Small intestine (tissue), 7 donors: ENCODE measurements around the gene BIN2. TPM values are rescaled to one million over a fixed set of nuclear protein-coding genes. Genes with fewer than 3 reads are reported as not detected.
"Not testable (repeated sequence)": the region's sequence is repeated elsewhere in the genome, so short reads cannot be mapped to it uniquely, and the experiment has no call there.

Source experiments
- DNase-seq, 2 donors: peaks; one replicate each; pipeline versions ENCODE4 v3.0.0 to v3.0.0-alpha.2; 2013
- FAIRE-seq: peaks from 2 replicates; lab custom pipeline; 2012; peaks lifted over from hg19 to GRCh38; lab: Jason Lieb, UNC
- H3K27ac ChIP-seq, 3 donors: one replicate each; pipeline ENCODE4 v1.5.1; 2013; ENCODE audit warnings: low read length in 2 of 3, mild to moderate bottlenecking in 2 of 3, control low read depth in 1 of 3, inconsistent platforms in 1 of 3, low read depth in 1 of 3, moderate library complexity in 1 of 3
- H3K27me3 ChIP-seq, 3 donors: one replicate each; pipeline ENCODE4 v1.6.1; 2013; ENCODE audit warnings: low read length in 3 of 3, inconsistent platforms in 1 of 3; ENCODE audit not compliant: control insufficient read depth in 3 of 3, insufficient read depth in 3 of 3
- H3K36me3 ChIP-seq, 3 donors: one replicate each; pipeline ENCODE4 v1.6.1; 2013; ENCODE audit warnings: low read length in 3 of 3, inconsistent platforms in 1 of 3, low read depth in 1 of 3, mild to moderate bottlenecking in 1 of 3, moderate library complexity in 1 of 3; ENCODE audit not compliant: control insufficient read depth in 3 of 3, insufficient read depth in 2 of 3
- H3K4me1 ChIP-seq, 3 donors: one replicate each; pipeline ENCODE4 v1.6.1; 2013; ENCODE audit warnings: low read length in 2 of 3, inconsistent platforms in 1 of 3, low read depth in 1 of 3, mild to moderate bottlenecking in 1 of 3, moderate library complexity in 1 of 3; ENCODE audit not compliant: control insufficient read depth in 3 of 3, insufficient read depth in 2 of 3
- H3K4me3 ChIP-seq, 3 donors: one replicate each; pipeline ENCODE4 v1.5.1; 2013; ENCODE audit warnings: low read length in 3 of 3, control low read depth in 1 of 3, inconsistent platforms in 1 of 3, low read depth in 1 of 3, mild to moderate bottlenecking in 1 of 3, moderate library complexity in 1 of 3
- H3K9me3 ChIP-seq, 2 donors: one replicate each; pipeline ENCODE4 v1.6.1; 2013; ENCODE audit warnings: low read depth in 1 of 2, low read length in 1 of 2; ENCODE audit not compliant: control insufficient read depth in 2 of 2, insufficient read depth in 1 of 2
- WGBS, 3 donors: extraction: QIAGEN DNeasy Blood & Tissue Kit; methylation state at CpG; one replicate each; pipeline ENCODE4 v1.1.7; 2013; 5-methylcytosine and 5-hydroxymethylcytosine counted together
- polyA plus RNA-seq, 4 donors: library from polyadenylated mRNA; stranded (reverse) in 3 of 4; unstranded in 1 of 4; fragments of 200-250 nt in 3 of 4; fragments of 120-200 nt in 1 of 4; gene quantifications; one replicate each; pipeline versions ENCODE4 v1.2.1 to v1.2.3, GENCODE V29; 2013
- donor health status: healthy with polysubstance abuse.
- donor health status: control.
- donor health status: control.
- donor health status: Bipolar disorder and iron deficiency.
- donor health status: healthy.

The BIN2 gene
- polyA plus RNA-seq, 4 donors = 1.6 to 6.1 (median 4.0) TPM

DNA sequence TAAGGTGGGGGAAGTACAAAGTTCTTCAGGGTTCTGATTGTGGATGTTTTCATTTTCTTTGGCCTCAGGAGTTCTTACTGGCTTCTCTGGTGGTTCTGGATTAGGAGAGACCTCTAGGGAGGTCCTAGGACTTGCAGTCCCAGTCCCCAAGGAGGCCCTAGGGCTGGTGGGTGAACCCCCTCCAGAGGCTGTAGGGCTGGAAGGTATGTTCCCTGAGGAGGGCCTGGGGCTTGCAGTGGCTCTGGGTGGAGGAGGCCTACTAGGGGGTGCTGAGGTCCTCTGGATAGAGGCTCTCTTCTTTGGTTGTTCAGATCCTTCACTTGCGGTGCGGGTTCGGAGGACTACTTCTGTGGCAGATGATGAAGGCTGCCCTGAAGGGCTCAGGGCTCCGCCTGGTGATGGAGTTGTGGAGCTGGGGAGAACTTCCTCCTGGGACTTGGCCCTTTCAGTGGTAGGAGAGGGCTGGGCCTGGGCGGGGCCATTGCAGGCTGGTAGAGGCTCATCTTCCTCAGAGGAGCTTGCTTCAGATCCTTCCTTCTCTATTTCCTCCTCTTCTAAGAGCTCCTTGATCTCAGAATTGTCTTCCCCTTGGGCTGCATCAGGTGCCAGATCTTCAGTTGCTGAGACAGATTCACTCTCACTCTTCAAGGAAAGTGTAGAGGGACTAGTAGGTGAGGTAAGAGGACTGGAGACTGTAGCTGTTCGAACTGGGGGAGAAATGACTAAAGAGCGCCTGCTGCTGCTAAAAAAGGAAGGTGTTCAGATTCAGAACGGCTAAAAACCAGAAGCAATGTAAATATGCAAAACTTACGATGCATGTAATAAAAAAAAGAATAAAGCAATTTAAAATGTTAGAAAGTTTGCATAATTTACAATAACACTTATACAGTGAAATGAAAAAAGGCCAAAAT, 32.1 kb downstream of the BIN2 start:
- H3K27me3 ChIP-seq, H3K4me3 ChIP-seq, FAIRE-seq, H3K4me1 ChIP-seq, H3K36me3 ChIP-seq, H3K9me3 ChIP-seq, H3K27ac ChIP-seq: not testable (repeated sequence)
- DNase-seq = peak; percentile 24 to 87
- WGBS, 3 donors = 37 to 79% (median 45%) methylated on average over 9 of the region's 9 CpGs

DNA sequence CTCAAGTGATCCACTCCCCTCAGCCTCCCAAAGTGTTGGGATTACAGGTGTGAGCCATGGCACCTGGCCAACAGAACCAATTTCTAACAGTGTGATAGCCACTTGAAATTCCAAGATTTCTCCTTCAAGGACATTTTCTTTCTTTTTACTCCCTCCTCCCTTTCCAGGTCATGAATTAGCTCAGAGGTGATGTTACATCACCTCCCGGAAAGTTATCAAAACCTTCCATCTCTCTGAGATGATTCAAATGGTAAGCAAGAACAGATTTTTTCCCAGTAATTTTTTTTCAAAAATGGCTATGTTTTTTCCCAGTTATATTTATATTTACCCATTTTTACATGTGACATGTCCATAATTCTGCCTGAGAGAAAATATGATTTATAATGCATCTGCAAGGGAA, 38.1 kb downstream of the BIN2 start:
- FAIRE-seq = no peak
- 38 to 69% (median 62%) methylated on average over 1 of the region's 1 CpG for WGBS, 3 donors
- DNase-seq = no peak
- Histone ChIP-seq H3K27ac (no peak overlapping the region), H3K4me1 (no peaks in the 10 kb centered on the region), H3K4me3 (no peak overlapping the region), H3K9me3 (no peaks in the 10 kb centered on the region), H3K27me3 (no peaks in the 10 kb centered on the region), H3K36me3 (no peaks in the 10 kb centered on the region)

DNA sequence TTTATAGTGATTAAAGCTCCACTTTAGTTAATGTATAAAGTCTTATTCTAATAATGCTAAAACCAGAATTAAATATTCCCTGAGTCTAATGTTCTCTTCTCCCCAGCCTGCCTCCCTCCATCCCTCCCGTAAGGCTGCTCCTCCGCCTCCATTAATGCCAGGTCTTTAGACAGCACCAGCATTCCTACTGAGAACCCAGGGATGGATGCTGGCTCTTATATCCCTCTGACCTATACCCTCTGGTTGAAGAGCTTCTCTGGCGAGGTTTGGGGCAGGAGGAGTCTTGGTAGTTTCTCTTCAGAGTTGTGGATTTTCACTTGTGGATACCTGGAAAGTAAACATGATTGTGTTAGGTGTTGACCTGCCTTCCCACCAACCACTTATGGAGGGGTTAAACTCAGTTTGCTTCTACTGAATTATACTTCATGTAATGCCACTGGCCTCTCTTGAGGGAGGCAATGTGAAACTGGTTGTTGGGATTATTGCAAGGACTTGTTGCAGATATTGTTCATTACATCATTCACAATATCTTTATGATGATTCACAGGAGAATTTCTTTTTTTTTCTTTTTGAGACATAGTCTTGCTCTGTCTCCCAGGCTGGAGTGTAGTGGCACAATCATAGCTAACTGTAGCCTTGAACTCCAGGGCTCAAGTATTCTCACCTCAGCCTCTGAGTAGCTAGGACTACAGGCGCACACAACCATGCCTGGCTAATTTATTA, 42.6 kb downstream of the BIN2 start:
- DNase-seq (no peak), FAIRE-seq (no peak)
- Histone ChIP-seq H3K27ac (no peak overlapping the region), H3K4me3 (no peak overlapping the region), H3K27me3 (no peaks in the 10 kb centered on the region), H3K9me3 (no peaks in the 10 kb centered on the region), H3K36me3 (no peaks in the 10 kb centered on the region), H3K4me1 (no peaks in the 10 kb centered on the region)
- WGBS, 3 donors = 86 to 94% (median 86%) methylated on average over 4 of the region's 4 CpGs

DNA sequence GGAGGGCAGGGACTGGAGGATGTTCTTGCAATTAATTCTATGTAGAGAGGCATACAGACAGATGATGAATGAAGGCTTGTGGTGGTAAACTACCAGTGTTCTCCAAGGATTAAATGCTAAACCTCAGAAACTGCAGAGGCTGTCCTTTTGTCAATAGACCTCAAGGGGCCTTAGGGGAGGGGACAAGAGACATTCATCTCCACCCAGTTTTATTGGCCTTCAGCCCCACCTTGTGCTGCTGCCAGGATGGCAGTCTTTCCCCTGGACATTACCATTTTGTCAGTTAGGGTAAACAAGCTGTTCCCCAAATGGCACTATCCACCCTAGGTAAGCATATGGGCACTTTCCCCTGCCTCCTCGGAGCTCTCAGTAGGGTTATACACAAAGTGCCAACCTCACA, 48.9 kb downstream of the BIN2 start:
- no peak overlapping the region for H3K27ac ChIP-seq
- H3K36me3 ChIP-seq = no peaks in the 10 kb centered on the region
- peaks cover 0 to 2% (median 0%) of the 10 kb centered on the region in 3 donors for H3K27me3 ChIP-seq
- peak; percentile 46 to 50 for DNase-seq
- WGBS, 3 donors = 23 to 61% (median 42%) methylated on average over 1 of the region's 1 CpG
- H3K4me1 ChIP-seq = peaks cover 0 to 16% (median 6%) of the 10 kb centered on the region in 3 donors
- H3K4me3 ChIP-seq = no peak overlapping the region
- FAIRE-seq = no peak
- H3K9me3 ChIP-seq = no peaks in the 10 kb centered on the region

DNA sequence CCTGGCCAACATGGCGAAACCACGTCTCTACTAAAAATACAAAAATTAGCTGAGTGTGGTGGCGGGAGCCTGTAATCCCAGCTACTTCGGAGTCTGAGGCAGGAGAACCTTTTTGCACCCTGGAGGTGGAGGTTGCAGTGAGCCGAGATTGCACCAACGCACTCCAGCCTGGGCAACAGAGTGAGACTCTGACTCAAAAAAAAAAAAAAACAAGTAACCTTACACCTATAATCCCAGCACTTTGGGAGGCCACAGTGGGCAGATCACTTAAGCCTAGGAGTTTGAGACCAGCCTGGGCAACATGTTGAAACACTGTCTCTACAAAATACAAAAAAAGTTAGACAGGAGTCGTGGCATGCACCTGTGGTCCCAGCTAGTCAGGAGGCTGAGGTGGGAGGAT, 51.2 kb downstream of the BIN2 start:
- DNase-seq, H3K4me3 ChIP-seq, H3K9me3 ChIP-seq, H3K27me3 ChIP-seq, H3K36me3 ChIP-seq, H3K27ac ChIP-seq, FAIRE-seq: not testable (repeated sequence)
- WGBS, 3 donors = 96 to 97% (median 96%) methylated on average over 7 of the region's 7 CpGs
- peaks cover 0 to 21% (median 6%) of the 10 kb centered on the region in 3 donors for H3K4me1 ChIP-seq

DNA sequence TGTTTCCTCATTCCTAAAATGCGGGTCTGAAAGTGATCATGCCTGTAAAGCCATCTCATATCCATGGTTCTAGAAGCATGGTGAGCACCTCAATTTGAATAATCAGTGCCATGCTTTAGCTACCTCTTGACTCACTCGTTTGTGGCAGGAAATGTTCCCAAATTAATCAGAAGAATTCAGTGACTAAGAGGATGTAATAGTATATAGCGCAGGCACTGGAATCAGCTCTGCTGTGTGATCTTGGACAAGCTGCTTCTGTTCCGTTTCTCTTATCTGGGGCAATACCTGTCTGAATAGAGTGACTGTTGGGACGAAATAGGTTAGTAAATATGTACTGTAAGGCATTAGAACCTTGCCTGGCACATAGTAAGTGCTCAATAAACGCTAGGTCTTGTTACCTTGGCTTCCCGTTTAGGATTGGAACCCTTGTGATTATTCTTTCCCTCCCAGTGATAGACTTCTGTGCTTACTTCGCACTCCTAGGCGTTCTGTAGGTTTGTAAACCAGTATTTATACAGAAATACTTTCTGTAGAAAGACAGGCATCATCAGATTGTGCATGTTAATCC, 52.9 kb downstream of the BIN2 start:
- DNase-seq (peak in 1 of 2 donors; percentile 88), FAIRE-seq (no peak)
- peak overlapping the region; percentile 75 to 97 (median 93) for H3K27ac ChIP-seq
- peaks cover 0 to 21% (median 6%) of the 10 kb centered on the region in 3 donors for H3K4me1 ChIP-seq
- H3K27me3 ChIP-seq = peaks cover 0 to 5% (median 0%) of the 10 kb centered on the region in 3 donors
- 17 to 46% (median 30%) methylated on average over 9 of the region's 9 CpGs for WGBS, 3 donors
- no peaks in the 10 kb centered on the region for H3K9me3 ChIP-seq
- peaks cover 0 to 6% (median 0%) of the 10 kb centered on the region in 3 donors for H3K36me3 ChIP-seq
- H3K4me3 ChIP-seq = peak overlapping the region in 2 of 3 donors; percentile 78 to 87

DNA sequence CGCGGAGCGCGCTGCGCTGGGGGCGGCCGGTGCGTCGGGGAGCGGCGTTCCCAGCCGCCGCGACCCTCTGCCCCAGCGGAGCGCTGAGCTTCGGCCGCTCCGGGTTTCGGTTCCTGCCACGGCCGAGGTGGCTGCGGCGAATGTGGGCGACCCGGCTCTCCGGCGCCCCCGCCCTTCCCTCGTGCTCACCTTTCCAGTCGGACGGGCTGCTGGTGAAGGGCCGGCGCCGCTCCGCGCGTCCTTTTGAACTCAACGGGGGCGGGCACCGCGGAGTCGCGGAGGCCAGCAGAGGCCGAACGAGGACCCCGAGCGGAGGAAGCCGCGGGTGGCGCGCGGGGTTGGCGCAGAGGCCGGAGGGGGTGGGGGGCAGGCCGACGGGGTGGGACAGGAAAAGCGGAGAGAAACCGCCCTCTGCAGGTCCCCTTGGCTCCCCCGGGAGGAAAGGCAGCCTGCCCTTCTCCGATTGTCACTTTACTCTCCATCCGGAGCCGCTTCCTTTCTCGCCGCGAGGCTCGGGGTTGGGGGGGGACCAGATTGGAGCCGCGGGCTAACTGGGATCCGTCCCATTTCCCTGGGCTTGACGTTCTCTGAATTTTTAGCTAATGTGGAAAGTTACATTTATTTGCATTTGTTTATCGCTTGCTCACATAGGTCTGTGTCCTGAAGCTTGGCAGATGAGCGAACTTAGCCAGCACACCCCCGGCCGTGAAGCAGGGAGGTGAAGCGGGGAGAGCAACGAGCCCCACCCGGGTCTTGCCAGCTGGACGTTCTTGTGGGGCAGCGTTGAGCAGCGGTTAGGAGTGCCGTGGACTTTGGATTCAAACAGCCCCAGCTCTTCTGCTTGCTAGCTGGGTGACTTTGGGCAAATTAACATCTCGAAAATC, 53.7 kb downstream of the BIN2 start, which contains the start of gene SMAGP:
SMAGP (minus strand) TSS at position 349 of the 884 bp plus-strand sequence. CDS start 1,137 bp downstream, outside the sequence.
- Histone ChIP-seq H3K4me3 (peak within 1 kb of the TSS; percentile 73 to 87 (median 78)), H3K4me1 (peaks cover 0 to 19% (median 6%) of the 10 kb centered on the region in 3 donors), H3K27ac (peak within 1 kb of the TSS; percentile 75 to 97 (median 93)), H3K9me3 (no peaks in the 10 kb centered on the region), H3K36me3 (peaks cover 0 to 6% (median 0%) of the 10 kb centered on the region in 3 donors), H3K27me3 (peaks cover 0 to 5% (median 0%) of the 10 kb centered on the region in 3 donors)
- DNase-seq (peak; percentile 88 to 94), FAIRE-seq (no peak)
- 0 to 1% (median 1%) methylated on average over 43 to 83 of the region's 83 CpGs for WGBS, 3 donors
